H9 (cell line): Measurements from ENCODE around the gene IRX4. TPM values are rescaled to one million over a fixed set of nuclear protein-coding genes. Genes with fewer than 3 reads are reported as not detected.

Experiments used
- DNase-seq: peaks from one replicate; pipeline ENCODE4 v3.0.0-alpha.2; 2017
- H2AFZ ChIP-seq: one replicate; pipeline ENCODE4 v1.6.1; 2013; ENCODE audit warnings: mild to moderate bottlenecking, low read length, control low read depth, moderate library complexity
- H2AK5ac ChIP-seq: 2 replicates; pipeline ENCODE4 v1.6.1; 2013; ENCODE audit warnings: low read length, control low read depth, mixed read lengths; ENCODE audit not compliant: insufficient read length
- H2BK120ac ChIP-seq: one replicate; pipeline ENCODE4 v1.6.1; 2013; ENCODE audit warnings: low read depth, mild to moderate bottlenecking, low read length, control low read depth, inconsistent platforms; ENCODE audit not compliant: poor library complexity, severe bottlenecking
- H2BK12ac ChIP-seq: 2 replicates; pipeline ENCODE4 v1.6.1; 2013; ENCODE audit warnings: low read length, control low read depth, mixed read lengths, low read depth; ENCODE audit not compliant: insufficient read length
- H2BK15ac ChIP-seq: 2 replicates; pipeline ENCODE4 v1.6.1; 2013; ENCODE audit warnings: low read depth, low read length, control low read depth
- H2BK20ac ChIP-seq: one replicate; pipeline ENCODE4 v1.6.1; 2013; ENCODE audit warnings: low read depth, mild to moderate bottlenecking, low read length, control low read depth, inconsistent platforms; ENCODE audit not compliant: poor library complexity, severe bottlenecking
- H2BK5ac ChIP-seq: 2 replicates; pipeline ENCODE4 v1.6.1; 2013; ENCODE audit warnings: low read length, control low read depth, mixed read lengths; ENCODE audit not compliant: insufficient read length
- H3K14ac ChIP-seq: 2 replicates; pipeline ENCODE4 v1.6.1; 2013; ENCODE audit warnings: low read length, control low read depth; ENCODE audit not compliant: insufficient read depth
- H3K18ac ChIP-seq: 2 replicates; pipeline ENCODE4 v1.6.1; 2013; ENCODE audit warnings: low read depth, mild to moderate bottlenecking, mixed read lengths, low read length, control low read depth; ENCODE audit not compliant: insufficient read length
- H3K23ac ChIP-seq: 2 replicates; pipeline ENCODE4 v1.6.1; 2013; ENCODE audit warnings: low read length, control low read depth, mixed read lengths, low read depth; ENCODE audit not compliant: insufficient read length
- H3K23me2 ChIP-seq: 2 replicates; pipeline ENCODE4 v1.6.1; 2013; ENCODE audit warnings: low read depth, mild to moderate bottlenecking, mixed read lengths, low read length, control low read depth; ENCODE audit not compliant: insufficient read length, poor library complexity, severe bottlenecking
- H3K27ac ChIP-seq: 2 replicates; pipeline ENCODE4 v1.5.1; 2013; ENCODE audit warnings: low read length, control low read depth, mixed read lengths, low read depth; ENCODE audit not compliant: insufficient read length
- H3K27me3 ChIP-seq: 2 replicates; pipeline ENCODE4 v1.6.1; 2013; ENCODE audit warnings: low read length, control low read depth, inconsistent platforms; ENCODE audit not compliant: insufficient read depth
- H3K4ac ChIP-seq: 2 replicates; pipeline ENCODE4 v1.6.1; 2013; ENCODE audit warnings: low read depth, mild to moderate bottlenecking, control low read depth, inconsistent platforms, low read length, moderate library complexity
- H3K4me1 ChIP-seq: 2 replicates; pipeline ENCODE4 v1.6.1; 2013; ENCODE audit warnings: low read length, control low read depth, inconsistent platforms; ENCODE audit not compliant: insufficient read depth
- H3K4me2 ChIP-seq: 2 replicates; pipeline ENCODE4 v1.6.1; 2013; ENCODE audit warnings: low read length, control low read depth, mixed read lengths; ENCODE audit not compliant: insufficient read length, insufficient read depth
- H3K56ac ChIP-seq: 2 replicates; pipeline ENCODE4 v1.6.1; 2013; ENCODE audit warnings: low read depth, mild to moderate bottlenecking, mixed read lengths, low read length, control low read depth; ENCODE audit not compliant: insufficient read length
- H3K79me1 ChIP-seq: 2 replicates; pipeline ENCODE4 v1.6.1; 2013; ENCODE audit warnings: low read depth, mild to moderate bottlenecking, moderate library complexity, low read length, control low read depth, inconsistent platforms; ENCODE audit not compliant: insufficient read depth, poor library complexity, severe bottlenecking
- H3K79me2 ChIP-seq: 2 replicates; pipeline ENCODE4 v1.6.1; 2013; ENCODE audit warnings: low read length, control low read depth, inconsistent platforms; ENCODE audit not compliant: insufficient read depth
- H3K9ac ChIP-seq: 2 replicates; pipeline ENCODE4 v1.6.1; 2013; ENCODE audit warnings: low read length, control low read depth, mixed read lengths; ENCODE audit not compliant: insufficient read length; ENCODE audit errors: extremely low read depth
- H3K9me3 ChIP-seq: one replicate; pipeline ENCODE4 v1.6.1; 2013; ENCODE audit warnings: low read depth, low read length, inconsistent platforms; ENCODE audit not compliant: control insufficient read depth
- H3T11ph ChIP-seq: one replicate; pipeline ENCODE4 v1.6.1; 2013; ENCODE audit warnings: mild to moderate bottlenecking, low read length, control low read depth, inconsistent platforms
- H4K20me1 ChIP-seq: one replicate; pipeline ENCODE4 v1.6.1; 2013; ENCODE audit not compliant: control insufficient read depth, insufficient read length, insufficient read depth
- H4K5ac ChIP-seq: 2 replicates; pipeline ENCODE4 v1.6.1; 2013; ENCODE audit warnings: low read depth, mild to moderate bottlenecking, mixed read lengths, low read length, control low read depth; ENCODE audit not compliant: insufficient read length
- H4K8ac ChIP-seq: replicated peaks from 2 replicates; pipeline ENCODE4 v1.6.1; 2013; ENCODE audit warnings: low read length, control low read depth, mixed read lengths, low read depth; ENCODE audit not compliant: insufficient read length
- H4K91ac ChIP-seq: 2 replicates; pipeline ENCODE4 v1.6.1; 2013; ENCODE audit warnings: low read depth, mild to moderate bottlenecking, moderate library complexity, mixed read lengths, low read length, control low read depth; ENCODE audit not compliant: insufficient read length
- H3K27ac Mint-ChIP-seq, 3 experiments: 2 replicates in 2 of 3; 3 replicates in 1 of 3; pipeline ENCODE4 v1.8.0; 2020 to 2021; ENCODE audit warnings: mixed read lengths in 3 of 3, mild to moderate bottlenecking in 1 of 3, moderate library complexity in 1 of 3
- H3K27me3 Mint-ChIP-seq: 2 replicates; pipeline ENCODE4 v1.8.0; 2021; ENCODE audit warnings: low read depth, mild to moderate bottlenecking, moderate library complexity, mixed read lengths
- H3K36me3 Mint-ChIP-seq, 3 experiments: 2 replicates in 2 of 3; 3 replicates in 1 of 3; pipeline ENCODE4 v1.8.0; 2020 to 2021; ENCODE audit warnings: low read depth in 3 of 3, mixed read lengths in 3 of 3; ENCODE audit not compliant: insufficient read depth in 1 of 3
- H3K4me1 Mint-ChIP-seq, 2 experiments: 2 replicates each; pipeline ENCODE4 v1.8.0; 2020; ENCODE audit warnings: mixed read lengths in 2 of 2
- H3K4me3 Mint-ChIP-seq, 2 experiments: 2 replicates in 1 of 2; 3 replicates in 1 of 2; pipeline ENCODE4 v1.8.0; 2020 to 2021; ENCODE audit warnings: mild to moderate bottlenecking in 2 of 2, mixed read lengths in 2 of 2, moderate library complexity in 1 of 2
- H3K9me3 Mint-ChIP-seq, 2 experiments: 2 replicates in 1 of 2; 3 replicates in 1 of 2; pipeline ENCODE4 v1.8.0; 2020; ENCODE audit warnings: mild to moderate bottlenecking in 2 of 2, mixed read lengths in 2 of 2, moderate library complexity in 1 of 2
- WGBS: extraction: QIAGEN DNeasy Blood & Tissue Kit; methylation state at CpG from one replicate; pipeline ENCODE4 v1.1.7; 2013; ENCODE audit warnings: missing lambda C conversion rate, low lambda C conversion rate, mixed read lengths; ENCODE audit not compliant: insufficient read length; ENCODE audit errors: extremely low coverage; 5-methylcytosine and 5-hydroxymethylcytosine counted together
- total RNA-seq: library from RNA; stranded (reverse); gene quantifications from 2 replicates; pipeline ENCODE4 v1.2.1, GENCODE V29; 2021
- TF ChIP-seq, protein P1 (sequence below): fragments of 200-600 bp; sonication (generic); conservative IDR thresholded peaks from 3 replicates; pipeline ENCODE4 v1.8.0; 2021; ENCODE audit warnings: antibody characterized with exemption, mild to moderate bottlenecking

IRX4 gene
- total RNA-seq, 1 experiment from 2014 or later, result 3.2 TPM

DNA sequence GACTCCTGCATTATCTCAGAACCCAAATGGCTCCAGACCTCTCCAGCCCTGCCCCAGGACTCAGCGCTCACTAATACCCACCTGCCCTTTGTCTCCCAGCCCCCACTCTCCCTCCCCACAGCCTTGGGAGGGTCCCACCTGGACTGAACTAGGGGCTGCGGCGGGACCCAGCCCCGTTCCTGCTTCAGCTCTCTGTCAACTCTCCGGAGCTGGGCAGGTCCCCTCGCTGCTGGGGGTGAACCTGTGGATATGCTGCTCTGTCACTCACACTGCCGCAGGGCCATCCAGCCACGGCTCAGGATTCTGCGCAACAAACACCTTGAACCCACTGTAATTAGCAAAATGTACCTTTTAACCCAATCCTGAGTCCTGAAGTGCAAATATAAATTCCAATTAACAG is 44.7 kb downstream of the IRX4 start:
- Histone ChIP-seq H3K18ac (no peak overlapping the region), H3K27ac (no peak overlapping the region), H4K20me1 (no peaks in the 10 kb centered on the region), H4K91ac (no peak overlapping the region), H2AK5ac (no peak overlapping the region), H2BK120ac (no peak overlapping the region), H3T11ph (no peak overlapping the region), H2BK5ac (no peak overlapping the region), H3K4me2 (no peak overlapping the region), H3K4me1 (no peaks in the 10 kb centered on the region), H2AFZ (no peak overlapping the region), H3K9me3 (no peaks in the 10 kb centered on the region), H2BK15ac (no peak overlapping the region), H4K5ac (no peak overlapping the region), H3K23me2 (no peaks in the 10 kb centered on the region), H2BK20ac (no peak overlapping the region), H3K23ac (no peak overlapping the region), H3K14ac (no peak overlapping the region), H3K79me2 (no peaks in the 10 kb centered on the region), H4K8ac (no peak overlapping the region), H3K27me3 (no peaks in the 10 kb centered on the region), H3K4ac (no peak overlapping the region), H3K9ac (no peak overlapping the region), H2BK12ac (no peak overlapping the region), H3K56ac (no peak overlapping the region), H3K79me1 (no peaks in the 10 kb centered on the region)
- Mint-ChIP-seq H3K4me1 (peaks cover 19 to 34% of the 10 kb centered on the region in 2 experiments), H3K27me3 (peaks cover 29% of the 10 kb centered on the region), H3K27ac (no peak overlapping the region), H3K9me3 (no peaks in the 10 kb centered on the region; a peak in 1 of 5 replicates), H3K36me3 (no peaks in the 10 kb centered on the region), H3K4me3 (no peak overlapping the region; a peak in 1 of 5 replicates)
- no CpG with 5 or more reads among the region's 9 CpGs for WGBS
- no peak for DNase-seq
- TF ChIP-seq, protein P1, sequence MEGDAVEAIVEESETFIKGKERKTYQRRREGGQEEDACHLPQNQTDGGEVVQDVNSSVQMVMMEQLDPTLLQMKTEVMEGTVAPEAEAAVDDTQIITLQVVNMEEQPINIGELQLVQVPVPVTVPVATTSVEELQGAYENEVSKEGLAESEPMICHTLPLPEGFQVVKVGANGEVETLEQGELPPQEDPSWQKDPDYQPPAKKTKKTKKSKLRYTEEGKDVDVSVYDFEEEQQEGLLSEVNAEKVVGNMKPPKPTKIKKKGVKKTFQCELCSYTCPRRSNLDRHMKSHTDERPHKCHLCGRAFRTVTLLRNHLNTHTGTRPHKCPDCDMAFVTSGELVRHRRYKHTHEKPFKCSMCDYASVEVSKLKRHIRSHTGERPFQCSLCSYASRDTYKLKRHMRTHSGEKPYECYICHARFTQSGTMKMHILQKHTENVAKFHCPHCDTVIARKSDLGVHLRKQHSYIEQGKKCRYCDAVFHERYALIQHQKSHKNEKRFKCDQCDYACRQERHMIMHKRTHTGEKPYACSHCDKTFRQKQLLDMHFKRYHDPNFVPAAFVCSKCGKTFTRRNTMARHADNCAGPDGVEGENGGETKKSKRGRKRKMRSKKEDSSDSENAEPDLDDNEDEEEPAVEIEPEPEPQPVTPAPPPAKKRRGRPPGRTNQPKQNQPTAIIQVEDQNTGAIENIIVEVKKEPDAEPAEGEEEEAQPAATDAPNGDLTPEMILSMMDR, result no peak
